ENCODE measurements around the gene SRM.
"Not testable (repeated sequence)": the region's sequence is repeated elsewhere in the genome, so short reads cannot be mapped to it uniquely, and the experiment has no call there.

The SRM gene

GRCh38 chr1:11063937-11064537 is 4.2 kb upstream of the SRM start:
- peak; percentile 2 for DNase-seq

- no peak for DNase-seq
These were observed 3.2 kb upstream of the SRM start for GRCh38 chr1:11062965-11063401.

- DNase-seq: no peak
These were observed 2.0 kb upstream of the SRM start for GRCh38 chr1:11061652-11062365.

- no peak for DNase-seq
These were observed 457 bp downstream of the SRM start for GRCh38 chr1:11059155-11059967.

- DNase-seq: no peak
These were observed 1.1 kb downstream of the SRM start for GRCh38 chr1:11058595-11059154.

GRCh38 chr1:11058026-11058425 is 1.8 kb downstream of the SRM start:
- no peak for DNase-seq

GRCh38 chr1:11057477-11057876 is 2.3 kb downstream of the SRM start:
- DNase-seq: no peak

GRCh38 chr1:11056504-11056903 is 3.3 kb downstream of the SRM start:
- DNase-seq: no peak

GRCh38 chr1:11055676-11056075 is 4.1 kb downstream of the SRM start:
- no peak for DNase-seq

- DNase-seq: no peak
These were observed 5.2 kb downstream of the SRM start for GRCh38 chr1:11054666-11055065.

GRCh38 chr1:11054181-11054580 is 5.6 kb downstream of the SRM start:
- no peak for DNase-seq

- no peak for DNase-seq
These were observed 6.1 kb downstream of the SRM start for GRCh38 chr1:11053758-11054137.

- DNase-seq: no peak
These were observed 6.7 kb downstream of the SRM start for GRCh38 chr1:11052839-11053757.

GRCh38 chr1:11051781-11052511 is 7.9 kb downstream of the SRM start:
- no peak for DNase-seq

- DNase-seq: not testable (repeated sequence)
These were observed 8.7 kb downstream of the SRM start for GRCh38 chr1:11051121-11051520.

- no peak for DNase-seq
These were observed 13.0 kb downstream of the SRM start, which contains the start of gene MASP2 for GRCh38 chr1:11046625-11047365. TSS of gene MASP2 (minus strand) at chr1:11047239. CDS start at chr1:11047207, 32 bp downstream.

GRCh38 chr1:11046270-11046566 is 13.6 kb downstream of the SRM start:
- no peak for DNase-seq

- DNase-seq: no peak
These were observed 14.2 kb downstream of the SRM start for GRCh38 chr1:11045428-11046269.

- no peak for DNase-seq
These were observed 14.9 kb downstream of the SRM start for GRCh38 chr1:11044849-11045427.
